Iris pigment epithelial cell (primary cell): ENCODE measurements around the gene ABCF2.

Experiments
- DNase-seq: peaks from one replicate; pipeline ENCODE4 v3.0.0-alpha.2; 2011; ENCODE audit warnings: low read depth

Gene ABCF2

DNA sequence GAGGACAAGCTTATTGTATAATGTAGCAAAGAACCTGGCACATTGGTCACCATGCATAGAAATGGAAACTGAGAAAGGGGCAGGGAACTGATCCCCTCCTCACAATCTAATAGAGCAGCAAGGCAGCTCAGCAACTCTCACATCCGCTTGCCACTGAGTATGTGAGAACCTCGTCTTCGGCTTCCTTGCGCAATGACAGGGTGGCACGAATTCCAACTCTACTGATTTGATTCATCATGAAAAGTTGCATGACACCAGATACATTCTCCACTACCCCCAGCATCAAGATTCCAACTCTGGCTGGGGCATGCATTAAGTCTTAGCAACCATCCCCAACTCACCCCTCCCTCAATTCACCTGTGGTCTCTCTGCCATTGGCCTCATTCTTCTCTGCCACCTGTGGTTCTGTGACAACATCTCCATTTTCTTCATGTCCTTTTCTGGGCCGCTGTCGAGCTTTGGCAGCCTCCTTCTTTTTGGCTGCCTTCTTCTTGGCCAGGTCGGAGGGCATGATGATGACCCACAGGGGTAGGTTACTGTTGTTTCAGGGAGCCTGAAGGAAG, 976 bp downstream of the ABCF2 start:
- peak; percentile 47 for DNase-seq

DNA sequence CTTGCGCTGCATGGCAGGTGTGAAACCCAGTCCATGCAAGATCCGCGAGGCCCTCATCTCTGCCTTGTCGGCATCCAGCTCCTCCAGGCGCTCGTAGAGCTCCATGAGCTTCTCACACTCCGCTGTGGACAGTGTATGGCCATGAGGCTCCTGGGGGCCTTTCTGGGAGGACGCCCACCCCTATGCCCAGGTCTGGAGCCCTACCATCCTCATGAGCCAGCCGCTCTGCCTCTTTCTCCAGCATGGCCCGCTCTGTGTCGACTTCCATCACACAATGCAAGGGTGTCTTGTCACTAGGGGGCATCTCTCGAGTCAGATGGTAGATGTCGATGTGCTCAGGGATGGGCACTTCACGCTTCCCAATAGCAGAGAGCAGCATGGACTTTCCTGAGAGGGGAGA, 3.3 kb downstream of the ABCF2 start:
- DNase-seq = no peak

DNA sequence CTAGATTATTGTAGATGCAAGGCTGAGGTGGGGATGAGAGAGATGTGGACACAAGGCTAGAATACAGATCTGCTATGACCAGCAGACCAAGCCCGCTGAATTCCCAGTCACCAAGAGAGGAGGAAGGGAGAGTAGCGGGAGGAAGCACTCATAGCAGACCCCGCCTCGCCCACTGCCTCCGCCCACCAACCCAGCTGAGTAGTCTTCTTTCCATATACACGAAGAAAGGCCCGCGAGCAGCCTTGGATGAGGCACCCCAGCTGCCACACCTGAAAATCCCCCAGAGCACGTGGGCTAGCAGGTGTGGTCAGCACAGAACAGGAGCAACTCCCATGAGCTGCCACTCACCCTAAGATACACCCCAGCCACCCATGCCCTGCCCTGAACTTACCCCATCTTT, 8.8 kb downstream of the ABCF2 start:
- no peak for DNase-seq

DNA sequence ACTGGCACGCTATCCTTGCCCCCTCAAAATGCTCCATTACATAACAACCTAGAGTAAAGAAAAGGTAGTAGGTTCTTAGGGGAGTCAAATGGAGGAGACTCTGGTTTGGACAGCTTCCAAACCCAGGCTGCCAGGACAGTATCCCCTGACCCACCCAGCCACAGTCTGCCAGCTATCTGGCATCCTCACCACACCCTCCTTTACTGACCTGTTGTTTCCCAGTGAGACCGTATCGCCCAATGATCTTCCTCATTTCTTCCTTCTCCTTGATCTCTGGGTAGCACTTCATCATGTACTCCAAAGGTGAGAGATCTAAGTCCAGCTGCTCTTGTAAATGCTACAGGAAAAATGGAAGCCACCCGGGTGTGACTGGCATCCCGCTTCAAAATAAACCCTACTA, 11.6 kb downstream of the ABCF2 start:
- no peak for DNase-seq

DNA sequence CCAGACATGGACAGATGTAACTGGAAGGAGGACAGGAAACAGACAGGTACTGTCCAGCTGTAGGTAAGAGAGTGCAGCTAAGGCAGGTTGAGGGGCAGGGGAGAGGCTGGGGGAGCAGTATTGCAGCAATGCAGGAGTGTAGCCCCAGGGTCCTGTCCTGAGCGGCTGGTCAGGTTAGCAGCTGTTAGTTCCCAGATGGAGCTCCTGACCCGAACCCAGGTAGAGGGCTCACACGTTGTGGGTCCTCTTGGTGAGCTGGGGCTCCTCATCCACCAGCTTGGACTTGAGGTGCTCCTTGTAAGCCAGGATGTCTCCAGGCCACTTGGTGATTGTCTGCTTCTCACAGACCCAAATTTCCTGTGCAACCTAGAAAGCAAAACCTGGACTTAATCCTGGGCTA, 13.2 kb downstream of the ABCF2 start:
- no peak for DNase-seq

DNA sequence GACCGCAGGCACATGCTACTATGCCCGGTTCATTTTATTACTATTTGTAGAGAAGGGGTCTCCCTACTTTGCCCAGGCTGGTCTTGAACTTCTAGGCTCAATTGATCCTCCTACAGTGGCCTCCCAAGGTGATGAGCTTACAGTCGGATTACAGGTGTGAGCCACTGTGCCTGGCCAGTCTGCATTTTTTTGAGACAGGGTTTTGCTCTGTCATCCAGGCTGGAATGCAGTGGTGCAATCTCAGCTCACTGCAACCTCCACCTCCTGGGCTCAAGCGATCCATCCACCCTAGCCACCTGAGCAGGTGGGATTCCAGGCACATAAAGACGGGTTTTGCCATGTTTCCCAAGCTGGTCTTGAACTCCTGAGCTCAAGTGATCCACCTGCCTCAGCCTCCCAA, 14.4 kb downstream of the ABCF2 start:
- no peak for DNase-seq

DNA sequence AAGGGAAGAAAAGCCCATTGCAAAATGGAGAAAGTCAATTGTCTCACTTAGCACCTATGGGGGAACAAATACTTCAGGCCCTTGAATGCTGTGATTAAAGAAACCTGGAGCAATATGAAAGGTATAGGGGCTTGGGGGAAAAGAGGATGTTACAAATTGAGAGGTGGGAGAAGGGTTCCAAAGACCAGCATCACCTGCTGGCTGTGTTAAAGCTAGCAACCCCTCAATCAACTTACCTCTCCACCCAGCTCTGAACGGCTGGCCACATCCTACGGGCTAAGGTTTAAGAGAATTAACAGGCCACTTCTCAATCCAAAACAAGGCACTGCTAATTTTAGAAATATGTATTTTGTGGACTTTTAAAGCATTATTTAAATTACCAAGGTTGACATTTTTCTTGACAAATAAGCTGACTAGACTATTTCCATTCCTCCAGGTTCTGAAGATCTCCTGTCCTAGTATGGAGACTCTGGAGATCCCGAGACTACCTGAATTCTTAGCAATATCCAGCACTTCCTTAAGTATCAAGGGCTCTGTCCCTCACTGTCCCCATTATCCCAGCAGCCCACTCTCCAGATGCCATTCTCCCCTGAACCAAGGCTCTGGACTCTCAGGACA, 15.7 kb downstream of the ABCF2 start:
- no peak for DNase-seq

DNA sequence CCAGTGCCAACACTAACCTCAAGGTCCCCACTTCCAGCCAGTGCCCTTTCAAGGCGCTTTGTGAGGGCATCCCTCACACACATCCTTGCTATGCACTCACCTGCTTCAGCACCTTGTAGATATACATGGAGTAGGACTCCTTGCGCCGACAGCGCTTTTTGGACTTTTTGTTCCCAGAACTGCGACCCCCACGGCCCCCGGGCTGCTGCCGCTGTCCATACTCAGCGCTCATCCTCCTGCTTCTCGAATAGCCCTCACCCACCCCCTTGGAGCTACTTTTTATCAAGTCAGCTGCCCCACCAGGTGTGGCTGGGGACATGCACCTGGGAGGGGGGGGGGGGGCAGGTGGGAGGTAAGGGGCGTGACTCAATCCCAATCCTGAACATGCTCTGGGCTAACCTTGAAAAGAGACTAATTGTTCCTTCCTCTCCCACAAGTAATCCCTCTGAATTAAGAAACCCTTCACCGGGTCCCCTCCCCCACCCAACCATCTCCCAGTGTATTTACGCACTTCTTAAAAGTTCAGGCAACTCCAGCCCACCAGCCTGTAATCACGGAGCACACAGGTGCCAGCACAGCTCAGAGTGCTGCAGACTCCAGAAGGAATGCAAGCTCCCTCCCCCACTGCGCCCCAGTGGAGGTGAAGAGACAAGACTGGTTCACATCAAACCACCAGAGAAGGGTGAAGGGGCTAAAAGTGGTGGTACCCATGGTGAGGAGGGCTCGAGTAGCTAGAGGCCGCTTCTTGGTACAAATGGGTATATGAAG, 16.7 kb downstream of the ABCF2 start, which contains the start of gene H2BK1:
H2BK1 (minus strand) TSS at position 402 of the 768 bp plus-strand sequence; CDS start at position 232, 170 bp downstream.
- DNase-seq = no peak

DNA sequence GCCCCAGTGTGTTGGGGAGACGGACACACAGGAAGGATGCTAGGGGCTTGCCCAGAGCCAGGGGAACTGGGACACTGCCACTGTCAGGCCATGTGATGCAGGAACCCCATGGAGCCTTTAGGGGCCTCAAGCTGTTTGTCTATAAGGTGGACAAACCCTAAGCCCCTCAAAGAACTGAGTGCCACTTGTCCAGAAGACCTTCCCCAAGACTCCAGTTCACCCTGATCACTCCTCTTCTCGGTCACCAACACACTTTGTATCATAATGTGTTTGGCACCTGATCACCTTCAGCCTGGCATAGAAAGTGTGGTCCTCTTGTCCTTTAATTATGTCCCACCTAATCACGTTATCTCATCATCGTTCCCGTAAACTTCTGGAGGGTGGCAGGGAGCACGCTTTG, 17.4 kb downstream of the ABCF2 start:
- no peak for DNase-seq

DNA sequence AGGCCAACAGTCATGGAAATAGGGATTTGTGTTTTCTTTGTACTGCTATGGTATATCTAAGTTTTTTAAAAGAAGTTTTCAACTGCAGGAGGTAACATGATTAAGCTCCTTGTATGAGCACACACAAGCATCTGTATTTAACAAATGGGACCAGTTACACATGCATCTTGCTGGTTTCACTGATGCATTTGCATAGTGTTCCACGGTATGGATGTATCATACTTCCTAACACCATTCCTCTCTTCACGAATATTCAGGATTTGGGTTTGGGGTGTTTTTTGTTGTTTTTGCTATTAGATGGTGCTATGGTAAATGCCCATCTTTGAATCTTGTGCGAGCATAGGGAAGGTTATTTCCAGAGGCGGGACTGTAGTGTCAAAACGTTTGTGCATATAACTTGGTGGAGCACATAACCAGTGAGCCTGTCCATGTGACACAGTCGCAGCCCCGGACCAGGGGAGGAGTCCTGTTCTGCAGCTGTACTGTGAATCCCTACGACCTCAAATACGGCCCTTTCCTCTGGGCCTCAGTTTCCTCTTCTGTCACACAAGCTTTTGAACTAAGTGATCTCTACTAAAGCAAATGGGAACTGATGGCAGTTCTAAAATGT, 18.6 kb downstream of the ABCF2 start:
- no peak for DNase-seq

DNA sequence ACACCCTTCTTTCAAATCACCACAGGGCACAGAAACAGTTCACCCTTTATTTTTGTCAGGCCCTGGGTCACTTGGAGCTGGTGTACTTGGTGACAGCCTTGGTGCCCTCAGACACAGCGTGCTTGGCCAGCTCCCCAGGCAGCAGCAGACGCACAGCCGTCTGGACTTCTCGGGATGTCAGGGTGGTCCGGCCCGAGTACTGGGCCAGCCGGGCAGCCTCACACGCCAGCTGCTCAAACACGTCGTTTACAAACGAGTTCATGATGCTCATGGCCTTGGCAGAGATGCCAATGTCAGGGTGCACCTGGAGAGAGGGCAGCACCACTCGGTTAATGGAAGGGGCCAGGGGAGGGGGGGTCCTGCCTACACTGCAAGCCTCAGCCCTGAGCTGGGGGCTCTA, 19.2 kb downstream of the ABCF2 start:
- no peak for DNase-seq

DNA sequence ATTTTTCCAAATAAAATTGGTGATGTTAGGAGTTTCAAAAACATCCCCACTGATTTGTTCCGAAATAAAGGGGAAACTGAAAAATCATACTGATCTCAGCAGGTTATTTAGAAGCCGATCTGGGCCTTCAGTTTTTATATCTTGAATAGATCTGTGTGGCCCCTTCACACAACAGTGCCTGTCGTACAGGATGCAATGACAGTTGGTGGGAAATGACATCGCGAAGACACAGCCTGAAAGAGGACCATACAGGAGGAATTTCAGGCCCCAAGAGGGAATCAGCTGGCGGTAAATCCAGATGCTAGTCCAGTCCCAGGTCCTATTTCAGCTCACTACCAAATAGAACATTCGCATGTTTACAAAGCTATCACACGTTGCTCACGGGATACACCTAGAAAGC, 19.7 kb downstream of the ABCF2 start:
- no peak for DNase-seq

DNA sequence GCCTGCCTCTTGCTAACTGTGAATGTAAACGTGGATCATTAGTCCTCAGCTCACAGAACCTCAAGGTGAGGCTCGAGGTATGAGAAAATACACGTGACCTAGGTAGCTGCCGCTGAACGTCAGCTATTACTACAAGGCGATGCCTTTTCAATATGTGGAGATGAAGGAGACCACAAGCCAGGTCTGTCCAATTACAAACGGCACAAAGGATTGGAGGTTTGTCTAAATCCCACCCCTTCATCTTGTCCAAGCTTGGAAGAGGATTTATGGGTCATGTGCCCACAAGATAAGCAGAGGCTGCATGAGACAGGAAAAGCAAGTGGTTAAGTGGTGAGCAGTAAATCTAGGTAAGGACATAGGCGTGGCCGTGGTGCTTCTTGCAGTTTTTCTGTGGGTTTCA, 20.1 kb downstream of the ABCF2 start:
- DNase-seq = no peak

DNA sequence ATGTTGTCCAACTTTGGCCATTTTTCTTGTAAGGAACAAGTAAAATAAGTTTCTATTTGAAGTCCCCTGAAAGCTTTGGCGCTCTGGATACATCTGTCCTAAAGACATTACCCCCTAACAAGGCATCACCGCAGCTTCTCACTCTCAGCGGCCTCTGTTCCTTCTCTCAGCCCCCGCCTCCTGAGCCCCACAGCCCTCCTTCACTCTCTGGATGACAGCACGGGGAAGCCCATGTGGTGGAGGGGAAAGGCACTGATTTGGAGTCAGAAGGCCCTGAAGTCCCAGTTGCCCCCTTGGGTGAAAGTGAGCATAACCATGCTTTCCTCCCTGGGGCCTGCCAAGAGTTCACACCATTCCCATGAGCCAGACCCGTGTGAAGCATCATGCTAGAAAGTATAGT, 21.3 kb downstream of the ABCF2 start:
- DNase-seq = no peak

DNA sequence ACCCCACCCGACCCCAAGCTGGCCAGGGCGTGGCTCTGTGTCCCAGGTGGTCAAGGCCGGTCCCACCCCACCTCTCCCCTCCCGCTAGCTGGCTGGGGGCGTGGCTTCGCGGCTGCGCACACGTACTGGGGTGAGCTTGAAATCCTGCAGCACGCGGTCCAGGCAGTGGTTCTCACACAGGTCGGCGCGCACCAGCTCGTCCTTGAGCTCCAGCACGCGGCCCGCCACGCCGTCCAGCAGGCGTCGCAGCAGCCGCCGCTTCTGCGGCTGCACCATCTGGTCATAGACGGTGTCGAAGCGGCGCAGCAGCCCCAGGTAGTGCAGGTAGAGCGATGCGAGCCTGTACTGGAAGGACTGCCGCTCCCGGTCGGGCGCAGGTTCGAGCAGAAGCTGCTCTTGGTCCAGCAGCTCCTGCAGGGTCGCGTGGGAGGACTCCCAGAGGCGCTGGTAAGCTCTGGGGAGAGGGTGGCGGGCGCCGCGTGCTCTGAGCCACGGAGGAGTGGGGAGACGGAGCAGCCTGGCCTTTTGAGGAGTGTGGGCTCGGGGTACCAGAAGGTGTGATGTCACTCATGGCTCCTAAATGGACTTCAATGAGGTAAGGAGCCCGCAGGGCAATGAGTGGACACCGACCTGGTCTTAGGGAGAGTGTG, 22.5 kb downstream of the ABCF2 start:
- no peak for DNase-seq

DNA sequence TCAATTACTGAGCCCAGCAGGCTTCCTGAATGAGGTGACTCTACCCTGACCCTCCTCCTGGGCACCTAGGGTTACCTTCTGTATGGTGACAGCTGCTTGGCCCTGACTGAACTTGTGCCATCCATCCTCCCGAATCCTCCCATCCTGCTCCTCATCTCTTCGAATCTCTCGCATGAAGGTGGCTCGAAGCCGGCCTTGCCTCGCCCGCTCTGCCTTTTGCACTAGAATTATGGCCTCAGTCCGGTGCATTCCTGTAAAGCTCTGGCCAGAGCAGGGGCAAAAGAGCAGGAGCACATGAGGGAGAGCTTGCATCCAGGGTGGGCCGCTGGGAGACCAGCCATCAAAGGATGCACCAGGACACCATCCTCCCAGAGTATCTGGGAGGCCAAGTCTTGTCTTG, 24.2 kb downstream of the ABCF2 start:
- DNase-seq = no peak

DNA sequence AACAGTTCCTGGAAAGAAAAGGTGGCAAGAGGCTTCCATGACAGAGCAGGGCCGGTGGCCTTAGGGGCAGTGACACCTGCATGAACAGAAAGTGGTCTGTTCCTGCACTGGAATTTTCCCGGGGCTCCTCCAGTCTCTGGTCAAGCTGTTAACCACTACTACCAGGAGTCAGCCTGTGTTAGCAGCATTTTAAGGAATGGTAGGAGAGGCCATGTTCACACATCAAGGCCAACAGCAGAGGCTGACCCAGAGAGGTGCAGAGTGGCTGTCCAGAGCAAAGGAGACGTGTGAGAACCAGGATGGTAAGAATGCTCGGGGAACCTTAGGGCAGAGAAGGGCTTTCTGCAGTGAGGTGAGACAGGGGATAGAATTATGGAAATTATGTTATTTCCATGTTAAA, 25.3 kb downstream of the ABCF2 start:
- no peak for DNase-seq

DNA sequence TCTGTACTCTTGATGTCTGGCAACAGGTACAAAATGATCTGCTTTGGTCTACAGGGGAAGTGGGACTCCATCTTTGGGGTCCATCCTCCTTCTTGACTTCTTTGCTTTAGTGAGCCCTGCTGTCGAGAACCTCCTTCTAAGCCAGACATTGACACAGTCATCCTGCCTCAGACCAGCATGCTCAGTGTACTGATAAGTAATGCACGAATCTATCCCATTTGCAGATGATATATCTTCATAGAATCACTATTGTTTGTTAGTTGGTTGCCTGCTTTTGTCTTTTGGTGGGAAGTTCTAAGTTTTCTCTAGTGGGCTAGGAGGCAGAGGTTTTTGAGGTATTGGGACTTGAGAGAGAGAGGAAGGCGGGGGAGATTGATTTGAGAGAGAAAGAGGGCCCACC, 25.7 kb downstream of the ABCF2 start:
- DNase-seq = no peak

DNA sequence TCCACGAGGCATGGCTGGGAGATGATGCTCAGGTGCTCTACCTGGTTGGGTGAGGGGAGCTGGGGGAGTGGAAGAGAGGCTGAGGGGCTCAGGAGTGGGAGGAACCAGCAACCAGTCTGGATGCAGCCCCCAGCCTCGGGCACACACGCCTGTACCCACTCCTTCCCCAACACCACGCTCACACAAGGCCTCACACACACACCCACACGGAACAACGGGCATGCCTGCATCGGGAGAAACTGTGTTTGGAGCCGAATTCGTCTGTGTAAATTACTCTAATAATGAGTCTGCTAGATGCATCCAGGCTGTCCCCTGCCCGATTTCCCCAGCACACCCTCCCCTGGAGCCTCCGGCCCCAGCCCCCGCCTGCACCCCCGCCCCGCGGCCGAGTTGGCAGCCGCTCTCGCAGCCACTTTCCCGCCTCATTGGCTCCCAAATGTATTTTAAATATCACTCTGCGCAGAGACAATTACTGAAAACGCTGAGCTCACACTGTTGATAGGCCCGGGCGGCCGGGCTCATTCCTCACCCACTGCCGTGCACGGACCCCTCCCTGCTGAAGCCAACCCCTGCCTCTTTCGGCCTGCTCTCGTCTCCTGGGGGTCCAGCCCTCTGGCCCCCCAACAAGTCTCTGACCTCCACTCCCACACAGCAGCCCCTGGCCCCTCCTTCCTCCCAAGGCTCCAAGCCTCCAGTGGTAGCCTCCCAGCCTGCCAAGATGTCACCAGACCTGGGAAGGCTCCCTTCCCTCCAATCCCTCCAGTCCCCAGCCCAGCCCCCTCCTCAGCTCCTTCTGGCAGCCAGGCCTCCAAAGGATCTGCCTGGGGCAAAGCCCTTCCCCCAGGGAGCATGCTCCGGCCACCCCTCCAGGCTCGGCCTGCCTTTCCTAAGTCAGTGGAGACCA, 27.8 kb downstream of the ABCF2 start:
- DNase-seq = no peak

DNA sequence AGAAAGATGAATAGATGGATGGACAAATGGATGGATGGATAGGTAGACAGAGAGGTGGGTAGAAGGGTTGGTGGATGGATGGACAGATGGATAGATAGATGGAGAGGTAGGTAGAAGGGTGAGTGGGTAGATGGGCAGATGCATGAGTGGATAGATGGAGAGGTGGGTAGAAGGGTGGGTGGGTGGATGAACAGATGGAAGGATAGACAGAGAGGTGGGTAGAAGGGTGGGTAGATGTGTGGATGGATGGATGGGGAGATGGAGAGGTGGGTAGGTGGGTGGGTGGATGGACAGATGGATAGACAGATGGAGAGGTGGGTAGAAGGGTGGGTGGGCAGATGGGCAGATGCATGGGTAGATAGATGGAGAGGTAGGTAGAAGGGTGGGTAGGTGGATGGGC, 29.1 kb downstream of the ABCF2 start:
- no peak for DNase-seq

DNA sequence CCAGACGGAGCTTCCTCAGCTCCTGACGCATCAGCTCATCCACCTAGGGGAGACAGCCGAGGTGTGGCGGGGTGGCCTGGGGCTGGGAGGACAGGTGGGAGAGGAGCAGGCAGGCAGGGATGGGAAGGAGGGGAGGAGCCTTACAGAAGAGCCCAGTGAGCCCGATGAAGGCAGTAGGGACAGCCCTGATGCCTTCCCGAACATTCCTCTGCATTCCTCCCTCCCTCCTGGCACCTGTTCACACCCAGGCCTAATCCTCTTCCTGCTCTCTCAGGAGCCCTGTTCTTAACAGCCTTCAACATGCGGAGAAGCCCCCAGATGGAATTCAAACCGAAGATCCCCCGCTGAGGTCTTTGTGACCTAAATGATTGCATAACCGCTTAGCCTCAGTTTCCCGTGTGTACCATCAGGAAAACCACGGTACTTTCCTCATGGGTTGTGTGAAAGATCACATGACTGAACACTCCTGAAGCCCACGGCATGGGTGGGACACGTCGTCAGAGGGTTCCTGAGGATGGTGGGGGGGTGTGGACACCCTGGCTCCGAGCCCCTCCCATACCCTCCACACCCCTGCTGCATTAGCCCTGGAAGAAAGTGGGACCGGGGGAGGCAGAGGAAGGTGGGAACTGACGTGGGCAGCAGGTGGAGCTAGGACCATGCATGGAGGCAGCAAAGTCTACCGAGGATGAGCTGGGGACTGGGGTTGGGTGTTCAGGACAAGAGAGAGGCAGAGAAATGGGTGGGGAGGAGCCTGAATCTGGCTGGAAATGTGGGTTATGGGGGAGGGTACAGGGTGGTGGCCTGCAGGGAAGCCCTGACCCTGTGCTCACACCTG, 31.2 kb downstream of the ABCF2 start:
- no peak for DNase-seq
